GM19452 (cell line): Measurements from ENCODE around the gene RNF150.
A peak's percentile ranks its signal among the peaks of the same experiment; 100 is the strongest.

ENCODE experiments used
- ATAC-seq: cut with Tn5 transposase; IDR thresholded peaks from one replicate; pipeline ENCODE4 v1.9.1; 2021; ENCODE audit not compliant: unreplicated experiment

RNF150 gene

GRCh38 chr4:140930011-140930410, 203.3 kb downstream of the RNF150 start:
- no peak for ATAC-seq

- ATAC-seq, result no peak
Measured at GRCh38 chr4:140928880-140929279, 204.4 kb downstream of the RNF150 start.

GRCh38 chr4:140926672-140927071, 206.6 kb downstream of the RNF150 start:
- no peak for ATAC-seq

GRCh38 chr4:140925417-140925816, 207.9 kb downstream of the RNF150 start:
- no peak for ATAC-seq

GRCh38 chr4:140924761-140925392, 208.4 kb downstream of the RNF150 start:
- ATAC-seq, result no peak

GRCh38 chr4:140906993-140907962, 226.0 kb downstream of the RNF150 start:
- ATAC-seq, result no peak

- ATAC-seq, result no peak
Measured at GRCh38 chr4:140904904-140905303, 228.4 kb downstream of the RNF150 start.

- no peak for ATAC-seq
Measured at GRCh38 chr4:140903522-140904475, 229.5 kb downstream of the RNF150 start.

- ATAC-seq, result no peak
Measured at GRCh38 chr4:140901736-140902336, 231.4 kb downstream of the RNF150 start.

GRCh38 chr4:140893939-140894338, 239.3 kb downstream of the RNF150 start:
- ATAC-seq, result no peak

- ATAC-seq, result no peak
Measured at GRCh38 chr4:140888054-140888453, 245.2 kb downstream of the RNF150 start.

- no peak for ATAC-seq
Measured at GRCh38 chr4:140887467-140887866, 245.8 kb downstream of the RNF150 start.

GRCh38 chr4:140884431-140885058, 248.7 kb downstream of the RNF150 start:
- peak; percentile 87 for ATAC-seq

- no peak for ATAC-seq
Measured at GRCh38 chr4:140877781-140878180, 255.5 kb downstream of the RNF150 start.

GRCh38 chr4:140876615-140877364, 256.5 kb downstream of the RNF150 start:
- no peak for ATAC-seq

- no peak for ATAC-seq
Measured at GRCh38 chr4:140875746-140876452, 257.4 kb downstream of the RNF150 start.

GRCh38 chr4:140874056-140874455, 259.2 kb downstream of the RNF150 start:
- ATAC-seq, result no peak

GRCh38 chr4:140871368-140871767, 261.9 kb downstream of the RNF150 start:
- no peak for ATAC-seq

GRCh38 chr4:140870427-140870826, 262.8 kb downstream of the RNF150 start:
- no peak for ATAC-seq
